ENCODE measurements around the gene NRIP3.

The NRIP3 gene

DNA sequence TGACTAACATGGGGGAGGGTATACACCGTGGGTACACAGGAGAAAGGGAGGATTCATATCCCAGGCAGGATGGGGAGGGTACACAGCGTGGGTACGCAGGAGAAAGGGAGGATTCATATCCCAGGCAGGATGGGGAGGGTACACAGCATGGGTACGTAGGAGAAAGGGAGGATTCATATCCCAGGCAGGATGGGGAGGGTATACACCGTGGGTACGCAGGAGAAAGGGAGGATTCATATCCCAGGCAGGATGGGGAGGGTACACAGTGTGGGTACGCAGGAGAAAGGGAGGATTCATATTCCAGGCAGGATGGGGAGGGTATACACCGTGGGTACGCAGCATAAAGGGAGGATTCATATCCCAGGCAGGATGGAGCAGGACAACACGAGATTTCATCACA lies 36.6 kb upstream of the NRIP3 start:
- no peak for DNase-seq (ENCODE audit: low read depth)
- no peak overlapping the region for H3K4me3 ChIP-seq (replicated peaks; ENCODE audit: low read depth, low read length)
- TF ChIP-seq, protein P1, sequence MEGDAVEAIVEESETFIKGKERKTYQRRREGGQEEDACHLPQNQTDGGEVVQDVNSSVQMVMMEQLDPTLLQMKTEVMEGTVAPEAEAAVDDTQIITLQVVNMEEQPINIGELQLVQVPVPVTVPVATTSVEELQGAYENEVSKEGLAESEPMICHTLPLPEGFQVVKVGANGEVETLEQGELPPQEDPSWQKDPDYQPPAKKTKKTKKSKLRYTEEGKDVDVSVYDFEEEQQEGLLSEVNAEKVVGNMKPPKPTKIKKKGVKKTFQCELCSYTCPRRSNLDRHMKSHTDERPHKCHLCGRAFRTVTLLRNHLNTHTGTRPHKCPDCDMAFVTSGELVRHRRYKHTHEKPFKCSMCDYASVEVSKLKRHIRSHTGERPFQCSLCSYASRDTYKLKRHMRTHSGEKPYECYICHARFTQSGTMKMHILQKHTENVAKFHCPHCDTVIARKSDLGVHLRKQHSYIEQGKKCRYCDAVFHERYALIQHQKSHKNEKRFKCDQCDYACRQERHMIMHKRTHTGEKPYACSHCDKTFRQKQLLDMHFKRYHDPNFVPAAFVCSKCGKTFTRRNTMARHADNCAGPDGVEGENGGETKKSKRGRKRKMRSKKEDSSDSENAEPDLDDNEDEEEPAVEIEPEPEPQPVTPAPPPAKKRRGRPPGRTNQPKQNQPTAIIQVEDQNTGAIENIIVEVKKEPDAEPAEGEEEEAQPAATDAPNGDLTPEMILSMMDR (IDR thresholded peaks at IDR 0.05; ENCODE audit: low read length, missing control alignments) = no peak

DNA sequence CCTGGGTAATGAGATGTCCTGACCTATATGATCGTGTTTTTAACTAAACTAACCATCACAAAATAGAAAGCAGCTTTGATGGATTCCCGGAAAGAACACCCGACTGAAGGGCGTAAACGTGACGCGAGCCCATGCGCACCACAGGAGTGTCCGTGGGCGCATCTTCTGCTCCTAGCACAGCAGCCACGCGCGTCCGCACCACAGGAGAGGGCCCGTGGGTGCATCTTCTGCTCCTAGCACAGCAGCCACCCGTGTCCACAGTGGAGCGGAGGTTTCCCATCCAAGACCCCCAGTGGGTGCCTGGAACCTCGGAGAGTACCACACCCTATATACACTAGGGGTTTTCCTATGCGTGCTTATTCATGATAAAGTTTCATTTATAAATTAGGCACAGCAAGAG lies 36.1 kb upstream of the NRIP3 start:
- TF ChIP-seq, protein P1 (IDR thresholded peaks at IDR 0.05; ENCODE audit: low read length, missing control alignments) = no peak
- H3K4me3 ChIP-seq (replicated peaks; ENCODE audit: low read depth, low read length) = no peak overlapping the region
- no peak for DNase-seq (ENCODE audit: low read depth)

DNA sequence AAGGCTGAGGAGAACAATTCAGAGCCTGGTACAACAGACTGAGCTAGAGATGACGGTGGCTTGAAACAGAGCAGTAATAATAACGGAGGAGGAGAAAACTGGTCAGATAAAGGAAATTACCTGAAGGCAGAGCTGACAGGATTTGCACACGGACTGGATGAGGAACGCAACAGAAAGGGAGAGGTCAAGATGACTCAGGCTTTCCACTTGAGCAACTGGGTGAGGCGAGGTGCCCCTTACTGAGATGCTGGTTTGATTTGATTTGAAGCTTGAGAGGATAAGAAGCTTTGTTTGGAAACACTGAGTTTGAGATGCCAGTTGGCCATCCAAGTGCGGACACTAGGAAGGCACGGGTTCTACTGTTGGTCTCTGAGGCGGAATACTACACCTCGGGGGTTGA lies 35.4 kb upstream of the NRIP3 start:
- TF ChIP-seq, protein P1 (IDR thresholded peaks at IDR 0.05; ENCODE audit: low read length, missing control alignments) = no peak
- DNase-seq (ENCODE audit: low read depth) = peak; percentile 11

DNA sequence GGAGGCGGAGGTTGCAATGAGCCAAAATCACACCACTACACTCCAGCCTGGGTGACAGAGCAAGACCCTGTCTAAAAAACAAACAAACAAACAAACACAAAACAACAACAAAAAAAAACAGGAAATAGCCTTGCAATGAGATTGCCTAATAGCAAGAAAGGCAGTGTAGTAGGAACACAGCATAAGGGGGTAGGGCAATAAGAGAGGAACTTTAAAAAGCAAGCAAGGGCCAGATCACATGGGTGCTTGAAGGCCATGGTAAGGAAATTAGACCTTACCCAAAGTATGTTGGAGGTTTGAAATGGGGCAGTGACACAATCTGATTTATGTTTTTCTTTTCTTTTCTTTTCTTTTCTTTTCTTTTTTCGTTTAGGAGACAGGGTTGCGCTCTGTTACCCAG lies 34.7 kb upstream of the NRIP3 start:
- no peak for DNase-seq (ENCODE audit: low read depth)
- TF ChIP-seq, protein P1 (IDR thresholded peaks at IDR 0.05; ENCODE audit: low read length, missing control alignments) = no peak

More for the DNA sequence above, 35.4 kb upstream of the NRIP3 start:
- no peak overlapping the region for H3K4me3 ChIP-seq (replicated peaks; ENCODE audit: low read depth, low read length)

DNA sequence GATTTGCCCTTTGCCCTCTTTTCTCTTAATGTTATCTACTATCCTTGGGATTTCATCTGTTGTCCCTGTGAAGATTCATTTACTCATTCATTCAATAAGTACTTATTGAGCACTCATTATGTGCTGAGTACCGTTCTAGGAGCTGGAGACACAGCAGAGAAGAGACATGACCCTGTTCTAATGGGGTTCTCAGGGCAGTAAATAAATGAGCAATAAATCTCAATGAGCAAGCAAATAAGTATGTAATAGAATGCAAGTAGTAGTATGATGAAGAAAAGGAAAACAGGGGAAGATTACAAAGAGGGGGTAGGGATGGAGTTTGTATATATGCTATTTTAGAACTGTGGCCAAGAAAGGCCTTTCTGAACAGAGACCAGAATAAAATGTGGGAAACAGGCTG lies 34.2 kb upstream of the NRIP3 start:
- no peak overlapping the region for H3K4me3 ChIP-seq (replicated peaks; ENCODE audit: low read depth, low read length)
- no peak for DNase-seq (ENCODE audit: low read depth)
- TF ChIP-seq, protein P1 (IDR thresholded peaks at IDR 0.05; ENCODE audit: low read length, missing control alignments) = no peak

More for the DNA sequence above, 34.7 kb upstream of the NRIP3 start:
- no peak overlapping the region for H3K4me3 ChIP-seq (replicated peaks; ENCODE audit: low read depth, low read length)

DNA sequence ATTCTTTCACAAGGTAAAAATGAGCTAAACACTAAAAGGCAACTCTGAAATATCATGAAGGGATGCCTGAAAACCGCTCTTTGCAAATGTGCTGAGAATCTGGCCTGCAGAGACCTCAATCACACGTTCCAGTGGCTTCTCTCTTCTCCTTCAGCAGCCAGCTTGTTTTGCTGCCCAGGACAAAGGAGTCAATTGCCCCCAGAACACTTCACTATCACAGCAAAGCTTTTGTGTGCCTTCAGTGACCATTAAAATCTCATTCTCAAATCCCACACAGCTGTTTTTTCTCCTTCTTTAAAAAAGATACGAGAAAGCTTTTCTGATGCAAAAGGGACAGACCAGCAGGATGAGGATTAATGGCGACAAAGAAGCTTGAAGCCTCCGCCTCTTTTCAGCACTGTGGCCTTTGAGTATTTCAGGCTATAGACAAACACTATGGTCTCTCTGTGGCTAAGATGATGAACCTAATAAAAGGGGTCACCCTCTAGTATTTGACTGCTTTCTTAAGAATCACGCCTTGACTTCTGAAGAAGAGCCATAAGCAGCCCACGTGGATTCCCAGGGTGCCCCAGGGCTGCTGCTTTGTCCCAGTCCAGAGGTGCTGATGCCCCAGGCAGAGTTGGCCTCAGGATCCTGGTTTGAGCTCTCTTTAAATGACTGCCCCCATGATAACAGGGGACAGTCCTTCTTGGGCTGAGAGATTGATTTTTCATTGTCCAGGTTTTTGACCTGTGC lies 33.4 kb upstream of the NRIP3 start:
- TF ChIP-seq, protein P1 (IDR thresholded peaks at IDR 0.05; ENCODE audit: low read length, missing control alignments) = no peak
- DNase-seq (ENCODE audit: low read depth) = no peak
- H3K4me3 ChIP-seq (replicated peaks; ENCODE audit: low read depth, low read length) = no peak overlapping the region

DNA sequence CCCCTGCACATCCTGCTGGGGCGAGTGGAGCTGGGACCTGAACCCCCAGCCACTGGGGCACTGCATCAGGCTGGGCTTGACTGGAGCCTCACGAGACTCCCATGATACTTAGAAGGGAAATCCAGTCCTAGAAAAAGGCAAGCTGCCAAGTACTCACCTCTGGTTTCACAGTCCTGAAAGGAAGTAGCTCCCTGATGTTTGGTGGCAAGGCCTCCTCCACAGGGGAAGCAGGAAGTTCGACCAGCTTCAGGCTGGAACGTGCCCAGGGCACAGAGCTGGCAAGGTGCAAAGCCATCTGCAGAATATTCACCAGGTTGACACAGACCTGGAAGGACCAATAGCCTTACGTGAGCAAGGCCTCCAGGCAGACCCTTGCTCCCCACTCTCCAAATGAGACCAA lies 26.8 kb upstream of the NRIP3 start:
- no peak for DNase-seq (ENCODE audit: low read depth)
- TF ChIP-seq, protein P1 (IDR thresholded peaks at IDR 0.05; ENCODE audit: low read length, missing control alignments) = no peak

More for the DNA sequence above, 26.8 kb upstream of the NRIP3 start:
- no peak overlapping the region for H3K4me3 ChIP-seq (replicated peaks; ENCODE audit: low read depth, low read length)
